Measurements from ENCODE around the gene ANGPTL1.

GRCh38 chr1:178849918-178850317 is 21.0 kb downstream of the ANGPTL1 start:
- TF ChIP-seq, protein P1, sequence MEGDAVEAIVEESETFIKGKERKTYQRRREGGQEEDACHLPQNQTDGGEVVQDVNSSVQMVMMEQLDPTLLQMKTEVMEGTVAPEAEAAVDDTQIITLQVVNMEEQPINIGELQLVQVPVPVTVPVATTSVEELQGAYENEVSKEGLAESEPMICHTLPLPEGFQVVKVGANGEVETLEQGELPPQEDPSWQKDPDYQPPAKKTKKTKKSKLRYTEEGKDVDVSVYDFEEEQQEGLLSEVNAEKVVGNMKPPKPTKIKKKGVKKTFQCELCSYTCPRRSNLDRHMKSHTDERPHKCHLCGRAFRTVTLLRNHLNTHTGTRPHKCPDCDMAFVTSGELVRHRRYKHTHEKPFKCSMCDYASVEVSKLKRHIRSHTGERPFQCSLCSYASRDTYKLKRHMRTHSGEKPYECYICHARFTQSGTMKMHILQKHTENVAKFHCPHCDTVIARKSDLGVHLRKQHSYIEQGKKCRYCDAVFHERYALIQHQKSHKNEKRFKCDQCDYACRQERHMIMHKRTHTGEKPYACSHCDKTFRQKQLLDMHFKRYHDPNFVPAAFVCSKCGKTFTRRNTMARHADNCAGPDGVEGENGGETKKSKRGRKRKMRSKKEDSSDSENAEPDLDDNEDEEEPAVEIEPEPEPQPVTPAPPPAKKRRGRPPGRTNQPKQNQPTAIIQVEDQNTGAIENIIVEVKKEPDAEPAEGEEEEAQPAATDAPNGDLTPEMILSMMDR (IDR thresholded peaks at IDR 0.05), result no peak
- no peak for TF ChIP-seq EP300 (IDR thresholded peaks at IDR 0.05)
